Cerebellar nuclear complex (tissue), 1 donor: Measurements from ENCODE around the gene TNFRSF21.
"Not testable (repeated sequence)": the region's sequence is repeated elsewhere in the genome, so short reads cannot be mapped to it uniquely, and the experiment has no call there.

Experiments
- DNase-seq, 2 experiments: peaks; one replicate each; lab custom pipeline; 2025; lab: John Stamatoyannopoulos, UW

Gene TNFRSF21

DNA sequence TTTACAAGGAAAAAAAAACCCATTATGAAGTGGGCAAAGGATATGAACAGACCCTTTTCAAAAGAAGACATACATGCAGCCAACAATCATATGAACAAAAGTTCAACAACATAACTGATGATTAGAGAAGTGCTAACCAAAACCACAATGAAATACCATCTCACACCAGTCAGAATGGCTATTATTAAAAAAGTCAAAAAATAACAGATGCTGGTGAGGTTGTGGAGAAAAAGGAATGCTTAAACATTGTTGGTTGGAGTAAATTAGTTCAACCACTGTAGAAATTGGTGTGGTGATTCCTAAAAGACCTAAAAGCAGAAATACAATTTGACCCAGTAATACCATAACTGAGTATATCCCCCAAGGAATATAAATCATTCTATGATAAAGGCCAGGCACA, 86.5 kb downstream of the TNFRSF21 start:
- not testable (repeated sequence) for DNase-seq

GRCh38 chr6:47221565-47221964, 88.1 kb downstream of the TNFRSF21 start:
- DNase-seq = no peak

DNA sequence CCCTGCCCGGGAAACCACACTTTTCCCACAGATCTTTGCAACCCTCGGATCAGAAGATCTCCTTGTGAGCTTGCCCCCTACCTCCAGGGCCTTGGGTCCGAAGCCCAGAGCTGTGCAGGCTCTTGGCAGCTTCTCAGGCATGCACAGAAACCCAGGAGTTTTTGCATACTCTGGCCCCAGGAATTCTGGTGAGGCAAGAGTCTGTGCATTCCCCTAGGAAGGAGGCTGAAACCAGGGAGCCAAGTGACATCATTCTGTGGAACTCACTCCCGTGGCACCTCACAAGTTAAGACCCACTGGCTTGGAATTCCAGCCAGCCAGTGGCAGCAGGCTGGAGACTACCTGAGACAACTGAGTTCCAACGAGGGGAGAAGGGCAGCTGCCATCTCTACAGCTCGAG, 100.1 kb downstream of the TNFRSF21 start:
- DNase-seq = no peak

GRCh38 chr6:47207261-47207660, 102.4 kb downstream of the TNFRSF21 start:
- no peak for DNase-seq

DNA sequence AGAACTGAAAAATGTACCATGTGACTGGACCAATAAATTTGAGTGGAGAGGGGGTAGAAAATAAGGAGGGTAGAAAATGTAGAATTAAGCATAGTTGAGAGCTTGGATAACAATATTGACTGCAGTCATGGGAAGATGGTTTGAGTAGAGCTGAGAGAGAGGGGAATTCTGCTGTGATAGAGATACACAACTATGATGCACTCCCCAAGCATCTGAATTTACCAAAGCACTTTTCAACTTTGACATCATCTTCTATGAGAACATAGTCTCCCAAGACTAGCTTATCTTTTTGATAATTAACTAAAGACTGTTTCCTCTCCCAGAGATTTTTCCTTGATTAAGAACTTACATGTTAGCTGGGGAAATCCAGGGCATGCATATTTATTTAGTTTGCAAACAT, 103.1 kb downstream of the TNFRSF21 start:
- no peak for DNase-seq

DNA sequence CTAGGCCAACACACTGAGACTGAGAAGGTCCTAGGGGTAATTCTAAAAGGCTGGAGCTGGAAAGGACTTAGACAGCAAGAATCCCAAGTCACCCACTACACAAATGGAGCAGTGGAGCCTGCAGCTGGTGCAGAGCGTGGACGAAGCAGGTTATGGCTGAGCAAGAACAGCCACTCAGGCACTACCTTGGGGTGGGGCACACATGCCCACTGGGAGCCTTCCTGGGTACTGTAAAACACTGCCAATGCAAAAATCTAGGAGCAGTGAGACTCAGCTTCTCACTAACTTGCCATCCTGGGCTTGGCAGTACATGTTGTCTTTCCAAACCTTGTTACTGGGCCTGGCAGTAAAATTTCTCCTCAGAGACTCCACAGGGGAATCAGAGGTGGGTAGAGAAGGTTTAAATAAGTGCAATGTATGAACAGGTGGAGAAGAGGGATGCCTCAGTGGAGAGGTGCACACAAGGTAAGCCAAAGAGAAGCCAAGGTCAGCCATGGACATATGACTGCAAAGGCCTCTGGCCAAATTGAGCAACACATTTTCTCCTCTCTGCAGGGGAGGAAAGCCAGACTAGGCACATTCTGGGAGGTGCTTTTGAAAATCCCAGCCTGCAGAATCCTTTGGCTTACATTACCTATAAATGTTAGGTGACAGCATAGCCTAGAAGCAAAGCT, 105.6 kb downstream of the TNFRSF21 start:
- no peak for DNase-seq

GRCh38 chr6:47203266-47203937, 106.3 kb downstream of the TNFRSF21 start:
- no peak for DNase-seq

- no peak for DNase-seq
These were observed 107.0 kb downstream of the TNFRSF21 start for GRCh38 chr6:47202644-47203205.

GRCh38 chr6:47200536-47201334, 109.0 kb downstream of the TNFRSF21 start:
- DNase-seq = no peak

GRCh38 chr6:47197682-47198640, 111.7 kb downstream of the TNFRSF21 start:
- no peak for DNase-seq

DNA sequence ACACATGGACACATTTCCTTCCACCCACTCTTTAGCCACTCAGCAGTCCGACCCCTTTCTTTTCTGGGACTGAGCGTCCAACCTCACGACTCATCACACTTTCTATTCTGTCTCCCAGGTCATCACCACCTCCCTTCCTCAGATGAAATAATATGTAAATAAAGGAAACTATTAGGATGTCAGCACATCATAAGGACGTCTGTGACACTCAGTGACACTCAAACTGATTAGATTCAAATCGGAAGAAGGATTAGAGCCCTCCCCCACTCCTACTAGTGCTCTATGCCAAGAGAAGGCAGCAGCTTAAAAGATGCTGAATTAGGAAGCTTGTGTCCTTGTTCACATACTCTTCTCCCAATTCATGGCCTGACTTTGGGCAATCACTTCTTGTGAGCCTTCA, 113.6 kb downstream of the TNFRSF21 start:
- no peak for DNase-seq

- DNase-seq = no peak
These were observed 114.6 kb downstream of the TNFRSF21 start for GRCh38 chr6:47195011-47195650.

- no peak for DNase-seq
These were observed 121.1 kb downstream of the TNFRSF21 start for GRCh38 chr6:47188588-47189021.

DNA sequence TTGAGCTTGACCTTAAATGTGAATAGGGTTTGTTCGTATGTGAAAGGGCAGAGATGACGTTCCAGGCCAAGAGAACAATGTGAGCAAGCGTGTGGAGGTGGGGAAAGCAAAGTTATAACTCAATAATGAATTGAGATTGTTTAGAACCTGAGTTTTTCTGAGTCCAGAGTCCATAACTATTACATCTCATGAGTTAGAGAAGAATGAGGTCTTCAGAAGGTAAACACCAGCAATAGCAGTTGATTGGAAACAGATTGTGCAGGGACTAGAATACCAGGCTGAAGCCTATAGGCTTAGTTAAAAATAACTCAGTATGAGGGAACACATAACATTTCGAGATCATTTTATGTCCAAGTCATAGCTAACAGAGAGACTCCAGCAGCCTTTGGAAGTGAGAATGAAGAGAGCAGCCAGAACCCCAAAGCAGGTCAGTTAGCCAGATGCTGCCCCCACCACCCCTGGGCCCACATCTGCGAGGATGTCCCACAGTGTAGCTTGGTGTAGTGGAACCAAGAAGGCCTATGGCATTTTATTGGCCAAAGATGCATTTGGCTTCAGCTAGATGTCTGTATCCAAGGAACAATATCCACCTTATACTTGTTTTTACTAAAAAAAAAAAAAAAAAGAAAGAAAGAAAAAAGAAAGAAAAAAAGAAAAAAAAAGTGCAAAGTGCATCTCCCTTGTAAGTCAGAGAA, 121.7 kb downstream of the TNFRSF21 start:
- DNase-seq = no peak

GRCh38 chr6:47187113-47187512, 122.6 kb downstream of the TNFRSF21 start:
- DNase-seq = no peak

- DNase-seq = no peak
These were observed 127.3 kb downstream of the TNFRSF21 start for GRCh38 chr6:47182291-47182957.

DNA sequence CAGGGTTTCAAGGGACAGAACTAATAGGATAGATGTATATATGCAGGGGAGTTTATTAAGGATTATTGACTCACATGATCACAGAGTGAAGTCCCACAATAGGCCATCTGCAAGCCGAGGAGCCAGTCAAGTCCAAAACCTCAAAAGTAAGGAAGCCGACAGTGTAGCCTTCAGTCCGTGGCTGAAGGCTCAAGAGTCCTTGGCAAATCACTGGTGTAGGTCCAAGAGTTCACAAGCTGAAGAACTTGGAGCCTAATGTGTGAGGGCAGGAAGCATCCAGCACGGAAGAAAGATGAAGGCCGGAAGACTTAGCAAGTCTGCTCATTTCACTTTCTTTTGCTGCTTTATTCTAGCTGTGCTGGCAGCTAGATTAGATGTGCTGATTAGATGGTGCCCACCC, 128.0 kb downstream of the TNFRSF21 start:
- no peak for DNase-seq
